Stimulated activated naive CD8-positive, alpha-beta T cell treated with anti-CD3 and anti-CD28 coated beads, Interleukin-15, Interleukin-2, amounts not matched to agents 100 ng/mL and 50 ng/mL, for 24 hours (primary cell): ENCODE results near the gene KCND1.
A peak's percentile ranks its signal among the peaks of the same experiment; 100 is the strongest.

Experiments used
- H3K27ac Mint-ChIP-seq: one replicate; pipeline ENCODE4 v1.8.0; 2021; ENCODE audit warnings: mild to moderate bottlenecking, mixed read lengths
- H3K27me3 Mint-ChIP-seq: one replicate; pipeline ENCODE4 v1.8.0; 2021; ENCODE audit warnings: mixed read lengths
- H3K36me3 Mint-ChIP-seq: one replicate; pipeline ENCODE4 v1.8.0; 2021; ENCODE audit warnings: low read depth, mixed read lengths
- H3K4me1 Mint-ChIP-seq: one replicate; pipeline ENCODE4 v1.8.0; 2021; ENCODE audit warnings: low read depth, mixed read lengths
- H3K4me3 Mint-ChIP-seq: one replicate; pipeline ENCODE4 v1.8.0; 2021; ENCODE audit warnings: mild to moderate bottlenecking, mixed read lengths
- H3K9me3 Mint-ChIP-seq: one replicate; pipeline ENCODE4 v1.8.0; 2021; ENCODE audit warnings: mixed read lengths

Gene KCND1

GRCh38 chrX:48918301-48918642 lies 53.4 kb downstream of the KCND1 start:
- no peaks in the 10 kb centered on the region for H3K9me3 Mint-ChIP-seq
- peaks cover 70% of the 10 kb centered on the region for H3K4me1 Mint-ChIP-seq
- H3K27me3 Mint-ChIP-seq: no peaks in the 10 kb centered on the region
- peak overlapping the region; percentile 96 for H3K4me3 Mint-ChIP-seq
- peaks cover 61% of the 10 kb centered on the region for H3K36me3 Mint-ChIP-seq
- peak overlapping the region; percentile 90 for H3K27ac Mint-ChIP-seq

- H3K27me3 Mint-ChIP-seq: no peaks in the 10 kb centered on the region
- H3K27ac Mint-ChIP-seq: peak overlapping the region; percentile 90
- peaks cover 74% of the 10 kb centered on the region for H3K4me1 Mint-ChIP-seq
- peak overlapping the region; percentile 96 for H3K4me3 Mint-ChIP-seq
- H3K36me3 Mint-ChIP-seq: peaks cover 59% of the 10 kb centered on the region
- no peaks in the 10 kb centered on the region for H3K9me3 Mint-ChIP-seq
Measured at GRCh38 chrX:48917139-48918001, 54.3 kb downstream of the KCND1 start.

- no peaks in the 10 kb centered on the region for H3K27me3 Mint-ChIP-seq
- peak overlapping the region; percentile 55 for H3K27ac Mint-ChIP-seq
- peaks cover 71% of the 10 kb centered on the region for H3K4me1 Mint-ChIP-seq
- H3K4me3 Mint-ChIP-seq: peak overlapping the region; percentile 96
- no peaks in the 10 kb centered on the region for H3K9me3 Mint-ChIP-seq
- H3K36me3 Mint-ChIP-seq: peaks cover 65% of the 10 kb centered on the region
Measured at GRCh38 chrX:48914593-48915493, 56.8 kb downstream of the KCND1 start.

- peaks cover 62% of the 10 kb centered on the region for H3K4me1 Mint-ChIP-seq
- H3K36me3 Mint-ChIP-seq: peaks cover 62% of the 10 kb centered on the region
- peak overlapping the region; percentile 65 for H3K27ac Mint-ChIP-seq
- H3K4me3 Mint-ChIP-seq: peak overlapping the region; percentile 96
- no peaks in the 10 kb centered on the region for H3K9me3 Mint-ChIP-seq
- no peaks in the 10 kb centered on the region for H3K27me3 Mint-ChIP-seq
Measured at GRCh38 chrX:48913605-48914366, 57.9 kb downstream of the KCND1 start.

- no peaks in the 10 kb centered on the region for H3K9me3 Mint-ChIP-seq
- peak within 1 kb of the TSS; percentile 96 for H3K4me3 Mint-ChIP-seq
- no peaks in the 10 kb centered on the region for H3K27me3 Mint-ChIP-seq
- peaks cover 47% of the 10 kb centered on the region for H3K36me3 Mint-ChIP-seq
- H3K27ac Mint-ChIP-seq: peak within 1 kb of the TSS; percentile 95
- peaks cover 57% of the 10 kb centered on the region for H3K4me1 Mint-ChIP-seq
Measured at GRCh38 chrX:48911412-48912182, 60.0 kb downstream of the KCND1 start, which contains the start of gene SLC35A2. Gene SLC35A2 (minus strand): TSS chrX:48911646. CDS start chrX:48911636, 10 bp downstream.
